HG03025 (cell line): ENCODE measurements around the gene IFRD2.
A peak's percentile ranks its signal among the peaks of the same experiment; 100 is the strongest.

Experiments used
- ATAC-seq: cut with Tn5 transposase; IDR thresholded peaks from one replicate; pipeline ENCODE4 v1.9.1; 2021; ENCODE audit warnings: mild to moderate bottlenecking, moderate library complexity; ENCODE audit not compliant: unreplicated experiment, low FRiP score

IFRD2 gene

DNA sequence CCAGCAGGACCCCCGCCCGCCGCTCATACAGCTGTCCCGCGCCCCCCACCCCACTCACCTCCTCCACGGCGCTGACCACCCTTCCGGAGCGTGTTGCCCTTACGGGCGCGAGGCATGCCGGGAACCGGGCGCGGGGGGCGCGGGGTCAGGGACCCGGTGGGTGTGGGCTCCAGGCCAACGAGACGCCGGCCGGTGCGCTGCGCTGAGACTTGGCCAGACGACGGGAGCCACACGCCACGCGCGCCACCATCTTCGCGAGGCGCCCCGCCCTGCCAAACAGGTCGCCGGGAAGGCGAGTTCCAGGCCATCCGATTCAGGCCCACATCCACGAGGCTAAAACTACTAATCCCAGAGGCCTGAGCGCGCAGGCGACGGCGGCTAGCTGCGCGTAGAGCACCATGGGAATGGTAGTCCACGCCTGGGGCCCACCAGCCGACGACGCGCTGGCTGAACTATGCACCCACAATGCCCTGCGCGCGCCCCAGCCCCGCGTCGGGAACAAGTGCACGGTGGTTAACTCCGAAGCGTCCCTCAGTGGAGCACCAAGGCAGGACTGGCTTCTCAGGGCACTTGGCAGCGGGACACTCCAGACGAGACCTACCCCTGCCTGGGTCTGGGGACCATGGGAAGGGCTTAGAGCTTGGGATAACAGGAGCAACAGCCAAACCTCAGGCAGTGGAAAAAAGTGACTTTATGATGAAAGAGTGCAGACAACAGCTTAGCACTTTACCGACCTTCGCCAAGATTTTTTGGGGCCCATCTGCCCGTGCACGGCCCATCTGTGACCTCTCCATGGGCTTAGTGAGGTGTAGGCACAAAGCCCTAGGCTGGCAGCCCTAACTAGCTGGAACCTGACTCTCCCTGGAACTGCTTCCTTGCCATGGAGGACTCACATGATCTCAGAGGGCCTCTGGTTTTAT lies at the start of gene IFRD2:
Gene IFRD2, minus strand, starts transcription at position 271 of the 920 bp plus-strand sequence. Its CDS starts 155 bp downstream, at position 116.
- peak; percentile 73 for ATAC-seq

DNA sequence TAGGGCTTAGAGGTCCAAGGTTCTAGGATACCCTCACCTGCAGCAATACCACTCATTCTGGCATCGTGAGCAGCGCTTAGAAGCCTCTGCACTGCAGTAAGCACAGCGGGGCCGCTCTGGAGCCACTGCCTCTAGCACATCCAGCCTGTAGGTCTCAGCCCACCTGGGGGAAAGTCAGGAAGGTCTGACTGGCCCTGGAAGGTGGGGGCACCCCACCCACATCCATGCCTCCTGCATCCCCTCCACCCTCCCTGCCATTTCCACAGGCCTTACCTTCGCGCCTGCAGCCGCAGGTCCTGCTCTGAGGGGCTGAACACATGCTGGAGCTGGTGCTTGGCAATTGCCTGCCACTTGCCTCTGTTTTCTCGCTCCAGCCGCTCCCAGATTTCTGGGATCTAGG lies 49.3 kb upstream of the IFRD2 start:
- ATAC-seq, result no peak

DNA sequence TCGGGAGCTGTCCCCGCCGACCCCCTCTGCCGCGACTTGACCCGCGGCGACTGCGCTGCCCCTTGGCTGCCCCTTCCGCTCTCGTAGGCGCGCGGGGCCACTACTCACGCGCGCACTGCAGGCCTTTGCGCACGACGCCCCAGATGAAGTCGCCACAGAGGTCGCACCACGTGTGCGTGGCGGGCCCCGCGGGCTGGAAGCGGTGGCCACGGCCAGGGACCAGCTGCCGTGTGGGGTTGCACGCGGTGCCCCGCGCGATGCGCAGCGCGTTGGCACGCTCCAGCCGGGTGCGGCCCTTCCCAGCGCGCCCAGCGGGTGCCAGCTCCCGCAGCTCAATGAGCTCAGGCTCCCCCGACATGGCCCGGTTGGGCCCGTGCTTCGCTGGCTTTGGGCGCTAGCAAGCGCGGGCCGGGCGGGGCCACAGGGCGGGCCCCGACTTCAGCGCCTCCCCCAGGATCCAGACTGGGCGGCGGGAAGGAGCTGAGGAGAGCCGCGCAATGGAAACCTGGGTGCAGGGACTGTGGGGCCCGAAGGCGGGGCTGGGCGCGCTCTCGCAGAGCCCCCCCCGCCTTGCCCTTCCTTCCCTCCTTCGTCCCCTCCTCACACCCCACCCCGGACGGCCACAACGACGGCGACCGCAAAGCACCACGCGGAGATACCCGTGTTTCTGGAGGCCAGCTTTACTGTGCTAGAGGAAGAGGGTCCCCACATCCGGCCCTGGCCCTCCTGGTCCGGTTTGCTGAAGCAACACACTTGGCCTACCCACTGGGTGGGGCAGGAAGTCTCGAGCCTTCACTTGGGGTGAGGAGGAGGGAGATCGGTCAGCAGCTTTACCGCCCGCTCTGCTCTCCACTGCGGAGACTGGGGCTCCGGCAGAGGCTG lies 48.5 kb upstream of the IFRD2 start, which contains the start of gene RASSF1:
Gene RASSF1, minus strand, starts transcription at position 389 of the 882 bp plus-strand sequence. Its CDS starts 31 bp downstream, at position 358.
- ATAC-seq, result no peak

- ATAC-seq, result no peak
These were observed 47.9 kb upstream of the IFRD2 start for GRCh38 chr3:50340147-50340447.

GRCh38 chr3:50339485-50340146 lies 47.4 kb upstream of the IFRD2 start:
- ATAC-seq, result no peak

DNA sequence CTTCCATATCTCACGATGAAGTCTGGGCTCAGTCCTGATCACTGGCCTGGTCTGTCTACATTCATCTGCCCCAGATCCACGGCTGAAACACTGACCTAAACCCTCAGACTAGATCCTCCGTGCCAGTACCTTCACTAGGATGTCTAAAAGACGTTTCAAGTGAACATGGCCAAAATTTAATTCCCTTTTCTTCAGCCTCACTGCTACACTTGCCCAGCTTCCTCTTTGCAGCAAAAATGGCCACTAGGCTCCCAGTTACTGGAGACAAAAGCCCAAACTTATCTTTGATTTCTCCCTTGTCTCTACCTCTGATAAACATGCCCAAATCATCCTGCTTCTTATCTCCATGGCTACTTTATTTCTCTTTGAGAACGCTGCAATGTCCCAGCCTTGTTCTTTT lies 46.7 kb upstream of the IFRD2 start:
- ATAC-seq, result no peak

- peak; percentile 61 for ATAC-seq
These were observed 45.1 kb upstream of the IFRD2 start for GRCh38 chr3:50337175-50337861.

DNA sequence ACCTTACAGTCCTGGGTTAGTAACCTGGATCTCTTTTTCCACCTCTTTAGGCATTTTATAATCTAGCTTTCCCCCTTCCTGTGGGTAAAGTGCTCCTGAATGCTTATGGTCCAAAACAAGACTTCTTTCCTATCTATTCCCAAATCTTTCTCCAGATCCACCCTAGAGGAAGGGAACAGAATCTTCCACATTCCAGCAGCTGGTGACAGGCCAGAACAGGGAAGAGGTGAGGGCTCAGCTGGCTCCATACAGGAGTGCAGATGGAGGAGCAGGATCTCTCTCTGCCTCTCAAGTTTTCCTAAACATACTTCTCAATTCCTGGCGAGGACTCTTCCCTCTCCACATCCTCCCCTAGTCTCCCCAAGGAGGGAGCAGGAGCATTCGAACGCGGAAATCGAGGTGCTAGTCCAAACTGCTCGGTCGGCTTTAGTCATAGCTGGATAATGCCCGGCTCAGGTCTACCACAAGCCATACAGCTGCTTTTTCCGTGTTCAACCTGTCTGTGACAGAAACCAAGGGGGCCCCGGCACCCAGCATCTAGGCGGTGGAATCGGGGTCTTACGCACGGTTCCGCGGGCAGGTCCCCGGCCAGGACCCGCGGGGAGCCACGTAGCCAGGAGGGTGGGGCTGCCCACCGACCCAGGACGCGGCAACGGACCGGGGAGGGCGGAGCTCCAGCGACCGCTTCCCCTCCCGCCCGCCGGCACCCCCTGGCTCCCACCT lies 44.4 kb upstream of the IFRD2 start:
- peak; percentile 33 for ATAC-seq

DNA sequence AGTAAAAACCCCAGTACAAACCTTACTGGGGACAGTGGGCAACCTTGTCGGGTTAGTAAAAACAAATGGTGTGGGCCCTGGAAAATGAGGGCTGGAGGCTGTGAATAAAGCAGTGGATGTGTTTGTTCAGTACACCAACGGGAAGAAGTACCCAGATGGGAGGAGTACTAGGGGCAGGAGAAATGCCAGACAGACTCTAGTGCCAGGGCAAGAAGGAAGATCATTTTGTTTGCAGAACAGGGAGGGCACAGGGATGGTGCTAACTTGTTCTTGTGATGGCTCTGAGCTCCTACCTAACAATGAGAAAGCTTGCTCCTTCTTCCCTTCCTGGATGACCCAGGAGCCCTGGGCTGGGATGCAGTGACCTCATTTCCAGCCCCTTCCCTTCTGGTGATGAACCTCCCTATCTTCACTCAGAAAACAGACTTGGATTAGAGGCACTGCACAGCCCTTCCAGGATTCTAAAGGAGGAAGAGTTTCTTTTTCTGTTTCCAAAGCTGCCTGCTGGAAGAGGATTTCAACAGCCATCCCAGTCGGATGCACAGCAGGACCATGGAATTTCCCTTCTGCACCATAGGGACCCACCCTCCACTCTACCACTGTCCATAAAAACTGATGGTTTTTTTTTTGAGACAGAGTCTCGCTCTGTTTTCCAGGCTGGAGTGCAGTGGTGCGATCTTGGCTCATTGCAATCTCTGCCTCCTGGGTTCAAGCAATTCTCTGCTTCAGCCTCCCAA lies 42.3 kb upstream of the IFRD2 start:
- no peak for ATAC-seq

DNA sequence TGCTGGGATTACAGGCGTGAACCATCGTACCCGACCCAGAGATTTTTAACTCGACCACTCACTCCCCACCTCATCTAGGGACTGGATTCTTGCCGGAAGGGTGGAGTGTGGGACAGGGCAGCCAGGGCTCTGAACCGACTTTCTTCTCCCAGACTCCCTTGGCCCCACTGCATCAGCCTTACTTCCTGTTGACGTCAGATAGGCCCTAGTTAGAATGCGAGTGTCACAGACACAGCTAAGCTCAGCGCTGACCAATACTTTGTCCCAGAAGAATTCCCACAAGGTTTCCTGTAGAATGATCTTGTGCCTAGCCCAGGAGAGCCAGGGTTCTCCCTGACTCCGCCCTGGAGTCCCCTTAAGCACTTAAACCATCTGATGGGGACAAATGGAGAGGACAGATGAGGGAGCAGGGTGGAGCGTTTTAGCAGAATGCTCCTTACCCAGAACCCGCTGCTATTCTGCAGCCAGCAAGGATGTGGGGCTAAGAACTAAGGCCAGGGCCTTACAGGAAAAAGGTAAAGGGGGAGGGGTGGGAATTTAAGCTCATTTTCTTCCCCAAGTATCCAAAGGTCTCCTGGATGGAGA lies 41.6 kb upstream of the IFRD2 start:
- ATAC-seq, result no peak

DNA sequence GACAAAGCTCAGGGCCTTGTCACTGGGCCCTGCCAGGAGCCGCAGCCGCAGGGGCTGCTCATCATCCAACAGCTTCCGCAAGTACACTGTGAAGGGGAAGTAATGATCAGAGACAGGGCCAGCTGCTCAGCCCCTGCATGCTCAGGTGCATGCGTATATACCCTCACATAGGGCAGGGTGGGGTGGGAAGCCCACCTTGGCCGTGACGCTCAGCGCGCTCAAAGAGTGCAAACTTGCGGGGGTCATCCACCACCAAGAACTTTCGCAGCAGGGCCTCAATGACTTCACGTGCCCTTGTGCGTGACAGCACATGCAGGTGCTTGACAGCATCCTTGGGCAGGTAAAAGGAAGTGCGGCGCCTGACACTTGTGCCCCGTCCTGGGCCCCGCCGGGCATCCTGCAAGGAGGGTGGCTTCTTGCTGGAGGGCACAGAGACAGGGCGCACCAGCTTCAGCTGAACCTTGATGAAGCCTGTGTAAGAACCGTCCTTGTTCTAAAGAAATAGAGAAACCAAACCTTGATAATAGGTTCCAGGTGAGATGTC lies 39.2 kb upstream of the IFRD2 start:
- no peak for ATAC-seq

GRCh38 chr3:50330330-50330729 lies 38.1 kb upstream of the IFRD2 start:
- ATAC-seq, result no peak

GRCh38 chr3:50327943-50328691 lies 35.9 kb upstream of the IFRD2 start, which contains the start of gene TUSC2:
Gene TUSC2, minus strand, starts transcription at chr3:50328223. Its CDS starts 124 bp downstream, at chr3:50328099.
- ATAC-seq, result peak; percentile 81

DNA sequence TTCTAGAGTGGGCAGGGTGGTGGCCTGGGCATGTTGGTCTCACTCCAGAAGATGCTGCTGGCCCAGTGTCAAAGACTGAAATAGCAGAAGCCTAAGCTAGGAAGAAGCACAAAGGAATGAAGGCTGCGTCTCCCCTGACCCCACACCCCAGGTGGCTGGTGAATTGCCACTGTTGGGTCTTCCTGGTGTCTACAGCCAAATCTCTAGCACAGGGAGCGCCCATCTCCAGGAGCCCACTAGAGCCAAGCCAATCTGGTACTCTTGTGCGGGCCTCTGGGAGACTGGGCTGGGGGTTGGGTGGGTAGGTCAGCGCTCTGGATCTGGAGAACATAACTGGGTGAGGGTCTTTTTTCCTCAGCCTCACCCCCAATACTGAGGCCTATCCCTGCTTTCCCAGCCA lies 34.9 kb upstream of the IFRD2 start:
- ATAC-seq, result no peak

DNA sequence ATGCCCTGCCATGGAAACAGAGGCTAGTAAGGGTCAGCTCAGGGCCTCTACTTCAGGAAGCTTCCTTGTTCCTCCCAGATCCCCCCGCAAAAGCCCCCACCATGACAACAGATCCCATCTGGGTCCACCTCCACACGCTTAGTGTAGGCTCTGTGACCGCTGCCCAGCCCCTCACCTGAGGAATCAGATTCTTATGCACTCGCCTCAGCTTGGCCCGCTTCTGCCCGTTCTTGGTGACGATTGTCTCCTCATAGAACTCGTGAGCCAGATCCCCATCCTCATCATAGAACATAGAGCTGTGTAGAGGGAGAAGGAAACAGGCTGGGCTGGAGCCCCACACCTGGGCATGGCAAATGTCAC lies 33.9 kb upstream of the IFRD2 start:
- ATAC-seq, result no peak

DNA sequence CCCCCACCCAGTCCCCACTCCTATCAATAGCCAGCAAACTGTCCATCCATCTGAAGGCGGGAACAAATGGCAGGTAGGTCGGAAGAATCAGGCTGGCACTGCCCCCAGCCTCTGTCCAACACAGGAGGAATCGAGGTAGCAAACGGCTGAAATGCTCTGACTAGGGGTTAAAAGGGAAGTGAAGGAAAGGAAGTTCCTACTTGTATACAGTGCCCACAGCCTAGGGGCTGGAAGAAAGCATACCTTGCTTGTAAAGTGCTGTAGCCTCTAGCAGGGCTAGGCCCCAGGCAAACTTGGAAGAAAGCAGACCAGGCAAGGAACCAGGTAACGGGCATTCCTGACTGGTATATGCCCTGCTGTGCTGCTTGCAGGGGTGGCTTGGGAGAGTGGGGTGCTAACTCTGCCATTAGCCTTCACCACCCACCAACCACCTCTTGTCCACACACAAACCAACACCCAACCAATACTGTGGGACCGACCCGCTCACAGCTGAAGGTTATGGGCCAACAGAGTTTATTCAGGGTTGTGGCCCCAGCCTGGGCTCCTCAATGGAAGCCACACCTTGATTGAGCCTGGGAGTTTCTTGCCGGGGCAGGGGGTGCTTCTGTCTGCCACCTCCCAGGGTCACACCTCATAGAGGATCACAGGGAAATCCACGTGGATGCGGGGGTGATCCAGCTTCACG lies 33.4 kb upstream of the IFRD2 start:
- ATAC-seq, result no peak

DNA sequence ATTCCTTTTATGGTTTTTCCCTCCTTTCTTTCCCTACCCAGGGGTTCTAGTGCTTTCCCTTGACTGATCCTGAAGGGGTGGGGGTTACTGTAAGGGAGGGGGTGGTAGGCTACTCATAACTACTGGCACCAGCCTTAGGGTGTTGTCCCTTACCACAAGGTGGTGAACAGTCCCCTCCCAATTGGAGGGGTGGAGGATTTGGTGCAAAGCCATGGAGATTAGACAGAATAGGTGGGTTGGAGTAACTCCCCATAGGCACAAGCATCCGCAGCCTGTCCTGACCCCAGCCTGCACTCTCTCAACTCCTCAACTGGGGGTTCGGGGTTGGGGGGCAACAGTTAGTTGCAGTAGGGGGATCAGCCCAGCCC lies 32.9 kb upstream of the IFRD2 start:
- ATAC-seq, result no peak
